NCI-H2196 (cell line): Measurements from ENCODE around the gene VSTM1.
"Not testable (repeated sequence)": the region's sequence is repeated elsewhere in the genome, so short reads cannot be mapped to it uniquely, and the experiment has no call there.

Source experiments
- DNase-seq: peaks from one replicate; lab custom pipeline; 2025; ENCODE audit not compliant: unreplicated experiment; lab: John Stamatoyannopoulos, UW

The VSTM1 gene

GRCh38 chr19:54074851-54075250 lies 11.2 kb upstream of the VSTM1 start:
- DNase-seq = no peak

GRCh38 chr19:54073829-54074228 lies 10.1 kb upstream of the VSTM1 start:
- no peak for DNase-seq

GRCh38 chr19:54069470-54069869 lies 5.8 kb upstream of the VSTM1 start:
- DNase-seq = no peak

- DNase-seq = no peak
These were observed 1.1 kb downstream of the VSTM1 start for GRCh38 chr19:54062643-54063042.

- no peak for DNase-seq
These were observed 16.1 kb downstream of the VSTM1 start for GRCh38 chr19:54047616-54048015.

- no peak for DNase-seq
These were observed 17.9 kb downstream of the VSTM1 start for GRCh38 chr19:54045771-54046170.

GRCh38 chr19:54042989-54043388 lies 20.7 kb downstream of the VSTM1 start:
- no peak for DNase-seq

- no peak for DNase-seq
These were observed 21.6 kb downstream of the VSTM1 start for GRCh38 chr19:54041969-54042606.

- DNase-seq = no peak
These were observed 23.7 kb downstream of the VSTM1 start for GRCh38 chr19:54040003-54040402.

GRCh38 chr19:54036542-54036941 lies 27.2 kb downstream of the VSTM1 start:
- not testable (repeated sequence) for DNase-seq

GRCh38 chr19:54035215-54036178 lies 28.2 kb downstream of the VSTM1 start:
- no peak for DNase-seq

- DNase-seq = no peak
These were observed 32.7 kb downstream of the VSTM1 start for GRCh38 chr19:54030895-54031586.

- DNase-seq = peak; percentile 61
These were observed 33.7 kb downstream of the VSTM1 start for GRCh38 chr19:54029930-54030490.

- no peak for DNase-seq
These were observed 34.4 kb downstream of the VSTM1 start for GRCh38 chr19:54029301-54029700.

- no peak for DNase-seq
These were observed 37.0 kb downstream of the VSTM1 start for GRCh38 chr19:54026656-54027055.

GRCh38 chr19:54024660-54025059 lies 39.0 kb downstream of the VSTM1 start:
- no peak for DNase-seq

- no peak for DNase-seq
These were observed 40.5 kb downstream of the VSTM1 start for GRCh38 chr19:54023191-54023590.

- DNase-seq = no peak
These were observed 41.8 kb downstream of the VSTM1 start for GRCh38 chr19:54021932-54022331.

GRCh38 chr19:54021363-54021762 lies 42.3 kb downstream of the VSTM1 start:
- DNase-seq = no peak

- DNase-seq = no peak
These were observed 46.4 kb downstream of the VSTM1 start for GRCh38 chr19:54017261-54017660.

- DNase-seq = no peak
These were observed 48.7 kb downstream of the VSTM1 start for GRCh38 chr19:54014920-54015560.
